HL-60 (cell line): Measurements from ENCODE around the gene KIAA1217.

Source experiments
- CTCF ChIP-seq: IDR thresholded peaks from one replicate; pipeline ENCODE4 v1.5.1; 2011; ENCODE audit warnings: low read length, control low read depth, inconsistent platforms; ENCODE audit not compliant: insufficient read depth
- POLR2AphosphoS5 ChIP-seq: IDR thresholded peaks from 2 replicates; pipeline ENCODE4 v1.6.1; 2012; ENCODE audit warnings: low read depth

- TF ChIP-seq CTCF (no peak), POLR2AphosphoS5 (no peak)
Measured at GRCh38 chr10:24394461-24395190, 185.7 kb downstream of the KIAA1217 start.
